Embryonic facial prominence (tissue), 1 donor: Measurements from ENCODE around the gene KLHL17.

Experiments used
- DNase-seq: peaks from one replicate; pipeline ENCODE4 v3.0.0-alpha.2; 2016; ENCODE audit errors: extremely low spot score

Gene KLHL17

DNA sequence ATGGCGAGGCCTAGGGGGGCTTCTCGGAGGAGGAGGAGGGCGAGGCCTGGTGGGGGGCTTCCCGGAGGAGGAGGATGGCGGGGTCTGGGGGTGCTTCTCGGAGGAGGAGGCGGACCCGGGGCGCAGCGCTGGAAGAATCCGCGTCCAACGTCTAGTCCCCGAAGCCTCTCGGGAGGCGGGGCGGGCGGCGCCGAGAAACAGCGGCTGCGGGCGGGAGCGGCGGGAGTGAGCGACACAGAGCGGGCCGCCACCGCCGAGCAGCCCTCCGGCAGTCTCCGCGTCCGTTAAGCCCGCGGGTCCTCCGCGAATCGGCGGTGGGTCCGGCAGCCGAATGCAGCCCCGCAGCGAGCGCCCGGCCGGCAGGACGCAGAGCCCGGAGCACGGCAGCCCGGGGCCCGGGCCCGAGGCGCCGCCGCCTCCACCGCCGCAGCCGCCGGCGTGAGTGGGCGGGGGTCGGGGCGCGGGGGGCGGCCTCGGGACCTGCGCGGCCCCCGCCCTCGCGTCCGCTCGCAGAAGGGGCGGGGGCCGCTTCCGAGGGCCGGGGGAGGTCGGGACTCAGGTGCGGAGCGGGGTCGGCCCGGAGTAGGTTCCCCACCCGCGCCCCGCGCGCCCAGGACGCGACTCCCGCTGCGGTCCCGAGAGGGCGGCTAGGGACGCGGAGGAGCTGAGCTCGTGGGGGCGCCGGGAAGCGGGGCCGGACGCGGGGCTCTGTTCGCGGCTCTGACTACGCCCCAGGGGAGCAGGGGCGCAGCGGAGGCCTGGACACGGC is at the start of gene KLHL17:
TSS of gene KLHL17 (plus strand) at position 222 of the 769 bp plus-strand sequence. CDS start at position 332, 110 bp downstream.
- DNase-seq: no peak

DNA sequence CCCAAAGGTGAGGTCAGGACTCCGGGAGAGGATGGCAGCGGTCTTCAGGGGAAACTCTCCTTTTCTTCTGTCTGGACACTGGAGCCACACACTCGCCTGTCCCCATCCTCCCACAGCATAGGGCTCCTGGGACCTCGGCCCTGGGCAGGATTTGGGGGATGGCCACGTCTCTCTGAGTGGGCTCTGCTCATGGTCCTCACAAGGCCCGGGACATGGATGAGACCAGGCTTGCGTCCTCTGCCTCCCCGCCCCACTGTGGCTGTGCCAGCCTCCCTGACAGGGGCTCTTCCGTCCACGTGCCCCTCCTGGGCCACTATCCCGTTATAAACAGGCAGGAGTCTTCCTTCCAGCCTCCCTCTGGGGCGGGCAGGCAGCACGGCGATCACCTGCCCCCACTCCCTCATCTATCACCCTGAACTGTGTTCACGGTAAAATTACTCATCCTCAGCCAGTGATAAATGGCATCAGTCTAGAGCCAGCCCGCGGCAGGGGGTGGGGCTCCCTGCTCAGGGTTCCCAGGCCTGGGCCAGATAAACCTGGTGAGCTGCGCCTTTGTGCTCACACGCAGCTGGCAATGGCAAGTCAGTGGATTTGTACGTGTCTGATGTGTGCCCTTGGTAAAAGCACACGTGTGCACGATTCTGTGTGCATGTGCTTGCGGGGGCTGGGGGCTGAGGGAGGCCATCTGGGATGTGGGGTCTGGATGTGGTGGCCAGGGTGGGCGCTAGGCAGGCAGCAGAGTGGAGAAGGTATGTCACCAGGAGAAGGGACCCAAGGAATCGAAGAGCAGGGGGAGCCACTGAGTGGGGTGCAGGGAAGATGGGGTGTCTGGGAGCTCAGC is 49.3 kb upstream of the KLHL17 start:
- DNase-seq: no peak

DNA sequence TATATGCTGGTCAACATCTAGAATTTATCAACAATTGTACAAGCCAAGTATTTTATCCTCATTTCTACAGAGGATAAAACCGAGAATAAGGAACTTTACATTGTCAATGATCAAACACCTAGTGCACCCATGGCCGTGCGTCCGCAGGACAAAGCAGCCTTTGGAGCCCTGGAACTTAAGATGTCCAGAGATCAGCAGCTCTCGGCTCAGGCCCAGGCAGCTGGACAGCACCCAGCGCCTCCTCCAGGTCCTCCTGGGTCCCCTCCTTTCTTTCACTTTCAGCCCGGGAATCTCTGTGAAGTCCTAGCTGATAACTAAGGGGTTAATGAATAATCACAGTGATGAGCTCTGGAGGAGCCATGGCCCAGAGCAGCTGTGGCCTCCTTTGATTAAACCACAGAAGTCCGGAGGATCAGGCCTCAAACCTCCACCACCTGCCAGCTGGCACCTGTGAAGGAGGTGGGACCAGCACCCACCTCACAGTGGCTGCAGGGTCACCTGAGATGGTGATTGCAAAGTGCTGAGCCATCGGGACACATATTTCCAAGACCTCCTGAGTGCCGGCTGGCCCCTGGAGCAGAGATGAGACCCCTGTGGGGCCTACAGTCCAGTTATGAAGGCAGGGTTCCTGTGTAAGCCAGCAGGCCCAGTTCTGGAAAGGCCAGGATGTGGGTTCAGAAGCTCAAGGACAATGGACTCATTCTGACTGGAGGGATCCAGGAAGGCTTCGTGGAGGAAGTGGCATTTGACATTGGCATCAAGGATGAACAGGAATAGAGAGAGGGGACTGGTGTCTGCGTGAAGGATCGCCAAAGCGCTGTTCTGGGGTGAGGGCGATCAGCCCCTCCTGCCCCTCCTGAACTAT is 48.3 kb upstream of the KLHL17 start:
- DNase-seq: no peak

DNA sequence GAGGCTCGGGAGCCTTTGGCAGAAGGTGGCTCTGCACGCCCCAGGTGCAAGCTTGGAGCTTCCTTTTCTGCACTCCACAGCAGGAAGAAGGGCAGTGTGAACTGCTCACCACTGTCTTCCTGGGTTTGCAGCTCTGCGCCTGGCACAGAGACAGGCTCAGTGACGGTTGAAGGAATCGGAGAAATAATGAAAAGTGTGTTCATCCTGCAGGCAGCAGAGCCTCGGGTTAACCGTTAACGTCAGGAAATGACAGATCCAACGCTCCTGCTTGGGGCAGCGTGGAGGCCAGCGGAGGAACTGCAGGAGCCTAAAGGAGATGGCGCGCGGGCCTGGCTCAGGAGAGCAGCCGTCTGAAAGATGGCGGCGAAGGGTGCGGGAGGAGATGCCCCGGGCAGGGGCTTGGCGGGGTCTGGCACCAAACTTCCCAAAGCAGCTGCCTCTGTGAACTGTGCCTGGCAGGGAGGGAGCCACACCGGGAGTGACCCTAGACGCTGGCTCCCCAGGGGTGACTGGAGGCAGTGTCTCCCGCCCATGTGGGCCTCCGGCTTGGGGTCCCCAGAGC is 47.6 kb upstream of the KLHL17 start:
- DNase-seq: no peak

DNA sequence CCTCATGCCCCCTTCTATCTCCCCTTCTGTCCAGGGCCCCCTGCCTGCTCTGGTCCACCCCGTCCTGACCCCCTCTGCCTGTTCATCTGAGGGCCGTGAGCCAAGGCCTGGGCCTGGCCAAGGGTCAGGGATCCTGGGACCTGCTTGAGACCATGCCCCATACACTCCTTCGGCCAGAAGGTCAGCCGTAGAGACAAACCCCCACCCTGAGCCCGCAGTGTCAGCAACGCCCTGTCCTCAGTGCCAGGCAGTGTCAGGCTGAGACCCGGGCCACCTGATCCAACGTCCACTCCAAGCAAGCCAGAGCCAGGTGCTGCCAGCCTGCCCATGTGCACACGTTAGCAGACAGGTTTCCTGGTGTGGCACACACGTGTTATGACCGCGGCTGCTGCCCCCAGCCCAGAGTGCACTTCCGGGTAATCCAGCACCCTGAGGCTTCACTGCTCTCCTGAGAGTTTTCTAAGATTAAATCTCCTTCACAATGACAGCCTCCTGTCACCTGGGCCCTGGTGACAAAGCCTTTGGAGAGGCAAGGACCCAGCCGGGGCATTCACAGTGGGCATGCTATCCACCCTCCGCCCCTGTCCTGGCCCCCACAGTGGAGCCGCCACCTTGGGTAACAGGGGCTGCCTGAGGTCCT is 46.8 kb upstream of the KLHL17 start:
- no peak for DNase-seq

DNA sequence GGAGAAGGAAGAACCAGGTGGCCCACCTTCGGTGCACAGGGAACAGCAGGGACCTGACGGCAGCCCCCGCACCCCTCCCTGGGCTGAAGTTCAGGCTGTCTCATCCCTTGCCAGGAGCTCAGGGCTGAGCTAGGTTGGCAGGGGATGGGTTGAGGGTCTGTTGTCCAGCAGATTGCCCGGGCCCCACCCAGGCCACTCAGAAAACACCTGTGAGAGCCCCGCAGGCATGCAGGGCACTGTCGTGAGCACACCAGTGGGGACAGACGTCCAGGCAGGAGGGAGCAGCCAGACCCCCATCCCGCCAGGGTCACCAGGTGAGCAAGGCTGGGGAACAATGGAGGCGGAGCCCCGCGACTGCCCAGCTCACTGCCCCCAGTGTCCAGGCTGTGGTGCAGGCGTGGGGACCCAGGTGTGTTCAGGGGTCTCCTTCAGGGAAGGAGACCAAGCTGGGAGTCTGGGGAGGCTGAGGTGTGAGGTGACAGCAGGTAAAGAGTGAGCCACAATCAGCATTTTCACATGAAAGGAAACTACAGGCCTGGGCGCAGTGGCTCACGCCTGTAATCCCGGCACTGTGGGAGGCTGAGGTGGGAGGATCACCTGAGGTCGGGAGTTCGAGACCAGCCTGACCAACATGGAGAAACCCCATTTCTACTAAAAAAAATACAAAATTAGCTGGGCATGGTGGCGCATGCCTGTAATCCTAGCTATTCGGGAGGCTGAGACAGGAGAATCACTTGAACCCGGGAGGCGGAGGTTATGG is 46.1 kb upstream of the KLHL17 start:
- no peak for DNase-seq

DNA sequence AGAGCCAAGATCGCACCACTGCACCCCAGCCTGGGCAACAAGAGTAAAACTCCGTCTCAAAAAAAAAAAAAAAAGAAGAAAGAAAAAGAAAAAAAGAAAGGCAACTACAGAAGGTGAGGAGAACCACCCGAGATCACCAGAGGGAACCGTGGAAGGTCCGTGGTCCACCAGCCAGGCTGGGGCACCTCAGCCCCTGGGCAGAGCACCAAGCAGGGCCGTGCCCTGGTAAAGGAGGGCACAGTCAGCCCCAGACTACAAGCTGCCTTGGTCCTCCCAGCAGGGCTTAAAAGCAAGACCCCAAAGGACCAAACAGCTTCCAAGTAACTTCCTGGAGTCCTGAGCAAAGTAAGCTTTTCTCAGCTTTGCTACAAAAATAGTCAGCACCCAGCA is 45.5 kb upstream of the KLHL17 start:
- no peak for DNase-seq

DNA sequence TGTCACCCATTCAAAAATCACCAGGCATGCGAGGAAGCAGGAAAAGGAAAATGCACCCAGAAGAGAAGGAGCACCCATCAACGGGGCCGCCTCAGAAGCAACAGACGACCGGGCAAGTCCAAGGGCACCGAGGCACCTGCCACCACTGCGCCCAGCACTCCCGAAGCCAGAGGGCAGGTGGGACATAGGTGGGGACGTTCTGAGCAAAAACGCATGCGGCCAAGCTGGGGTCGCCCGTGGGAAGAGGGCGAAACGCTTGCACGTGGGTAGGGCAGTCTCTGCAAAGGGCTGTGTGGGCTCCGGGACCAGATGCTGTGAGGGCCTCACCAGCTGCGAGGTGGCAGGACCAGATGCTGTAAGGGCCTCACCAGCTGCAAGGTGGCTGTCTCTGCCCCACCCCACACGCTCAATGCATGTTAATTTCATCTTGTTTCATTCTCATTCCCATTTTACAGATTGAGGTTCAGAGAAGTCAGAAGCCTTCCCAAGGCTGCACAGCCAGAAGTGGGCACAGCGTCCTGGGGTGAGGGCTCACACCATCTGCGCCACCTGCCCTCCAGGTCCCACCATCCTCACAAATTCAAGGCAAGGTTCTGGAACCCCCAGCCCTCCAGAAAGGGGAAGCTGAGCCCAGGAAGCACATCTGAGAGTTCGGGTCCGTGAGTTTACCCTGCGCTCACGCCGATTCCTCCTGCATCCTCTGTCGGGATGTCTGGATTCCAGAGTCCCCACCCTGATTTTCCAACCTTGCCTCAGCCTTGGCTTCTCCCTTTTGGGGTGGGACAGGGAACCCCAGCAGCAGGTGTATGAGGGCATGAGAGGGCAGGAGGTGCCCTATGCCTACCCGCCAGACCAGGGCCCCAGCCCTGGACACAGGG is 44.9 kb upstream of the KLHL17 start:
- DNase-seq: no peak

DNA sequence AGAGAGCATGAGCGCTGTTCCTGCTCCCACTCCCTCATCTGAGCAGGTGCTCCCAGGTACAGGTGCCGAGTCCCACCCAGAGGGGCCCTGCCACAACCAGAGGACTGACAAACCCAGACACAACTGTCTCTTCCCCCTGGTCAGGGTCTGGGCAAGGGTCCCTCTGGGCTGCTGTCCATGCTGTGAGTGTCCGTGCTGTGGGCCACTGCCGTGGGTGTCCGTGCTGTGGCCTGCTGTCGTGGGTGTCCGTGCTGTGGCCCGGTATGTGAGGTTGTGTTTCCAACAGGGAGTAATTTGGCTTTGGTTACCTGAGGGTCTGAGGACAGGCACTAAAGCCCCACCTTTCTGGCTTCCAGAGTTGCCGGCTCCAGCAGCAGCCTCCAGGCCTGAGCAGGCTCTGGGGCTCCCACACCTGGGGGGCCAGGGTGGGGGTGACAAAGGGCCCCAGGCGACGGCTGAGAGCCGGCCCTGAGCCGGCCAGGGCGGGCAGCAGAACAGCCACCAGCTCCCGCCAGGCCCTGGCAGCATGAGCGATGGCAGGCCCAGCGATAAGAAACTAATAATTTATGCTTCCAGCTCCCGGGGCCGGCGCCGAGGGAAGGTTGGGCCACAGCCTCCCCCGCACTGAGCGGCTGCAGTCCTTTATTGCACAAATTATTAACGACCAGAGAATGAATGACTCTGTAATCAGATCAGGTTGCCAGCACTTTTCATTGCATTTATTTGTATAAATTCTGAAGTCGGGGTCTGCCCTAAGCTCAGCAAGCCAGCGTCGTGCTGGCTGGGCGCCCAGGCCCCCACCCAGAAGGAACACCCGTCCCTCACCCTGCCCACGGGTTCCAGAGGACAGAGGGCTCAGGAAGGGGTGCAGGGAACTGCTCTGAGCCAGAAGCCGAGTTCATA is 44.0 kb upstream of the KLHL17 start:
- DNase-seq: no peak

DNA sequence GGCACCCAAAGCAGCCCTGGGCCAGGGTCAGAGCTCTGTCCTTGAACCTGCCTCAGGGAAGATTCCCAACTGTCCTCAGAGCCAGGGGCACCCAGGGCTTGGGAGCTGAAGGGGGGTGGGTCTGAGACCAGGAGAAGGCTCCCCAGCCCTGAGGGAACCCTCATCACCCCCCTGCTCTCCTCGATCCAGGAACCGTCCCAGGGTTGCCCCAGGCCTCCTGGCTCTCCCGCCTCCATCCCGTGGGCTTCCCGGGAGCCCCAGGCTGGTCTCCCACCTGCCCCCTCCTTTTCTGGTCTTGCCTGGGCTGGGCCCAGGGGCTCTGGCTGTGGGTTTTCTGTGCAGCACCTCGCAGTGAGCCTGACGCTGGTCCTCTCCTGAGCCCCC is 43.3 kb upstream of the KLHL17 start:
- DNase-seq: no peak

DNA sequence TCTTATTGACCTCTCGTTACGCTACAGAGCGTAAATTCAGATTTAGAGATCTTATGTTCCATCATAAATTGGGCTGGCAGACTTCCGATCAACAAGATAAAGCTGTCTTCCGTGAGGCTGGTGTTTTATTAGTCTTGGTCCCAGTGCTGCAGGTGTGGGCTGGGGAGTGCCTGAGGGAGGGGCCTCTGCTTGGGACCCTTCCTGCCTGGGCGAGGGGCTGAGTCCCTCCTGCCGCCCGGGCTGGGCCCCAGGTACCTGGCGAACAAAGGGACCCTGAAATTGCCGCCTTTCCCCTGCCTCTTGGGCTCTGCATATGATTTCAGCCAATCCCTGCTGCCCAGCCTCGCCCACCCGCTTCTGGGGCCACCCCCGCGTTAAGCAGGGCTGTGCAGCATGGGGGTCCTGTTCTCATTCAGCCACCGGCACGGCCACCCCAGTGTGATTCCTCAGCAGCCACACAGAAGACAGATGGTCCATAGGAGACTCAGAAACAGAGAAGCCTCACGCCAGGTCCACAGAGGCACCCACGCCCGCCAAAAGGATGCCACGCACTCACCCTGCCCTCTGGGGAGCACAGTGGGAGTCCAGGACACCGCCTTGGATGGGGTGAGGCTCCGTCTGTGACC is 42.8 kb upstream of the KLHL17 start:
- DNase-seq: no peak

DNA sequence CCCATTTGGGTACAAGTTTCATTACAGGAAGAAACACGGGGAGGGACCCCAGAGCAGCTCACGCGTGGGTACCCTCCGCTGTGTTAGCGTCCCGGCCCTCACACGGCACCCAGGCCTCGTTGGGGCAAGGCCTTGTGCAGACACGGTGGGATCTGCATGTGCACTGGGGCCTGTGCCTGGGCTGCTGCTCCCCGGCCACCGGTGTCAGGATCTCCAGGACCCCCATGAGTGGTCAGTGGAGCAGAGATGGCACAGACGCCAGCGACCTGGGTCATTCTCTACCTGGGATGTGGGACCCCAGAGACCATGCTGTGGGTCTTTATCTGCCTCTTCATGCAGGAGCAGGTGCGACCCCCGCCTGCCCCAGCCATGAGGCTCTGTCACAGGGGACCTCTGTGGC is 42.0 kb upstream of the KLHL17 start:
- DNase-seq: no peak

DNA sequence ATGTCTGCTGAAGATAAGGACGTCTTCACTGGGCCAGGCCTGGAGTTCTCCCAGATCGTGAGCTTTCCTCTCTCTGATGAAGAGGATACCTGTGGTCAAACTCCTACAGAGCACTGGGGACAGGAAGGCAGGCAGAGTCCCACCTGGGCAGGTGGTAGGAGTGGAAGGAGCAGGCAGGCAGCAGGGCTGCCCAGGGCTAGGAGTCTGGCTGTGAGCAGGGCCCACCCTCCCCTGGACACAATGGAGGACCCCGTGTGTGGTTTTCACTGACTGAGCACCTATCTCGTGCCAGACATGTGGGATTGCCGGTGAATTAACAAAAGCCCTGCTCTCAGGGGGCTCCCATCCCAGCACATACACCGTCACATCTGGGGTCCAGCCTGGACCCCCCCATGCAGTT is 41.5 kb upstream of the KLHL17 start:
- no peak for DNase-seq

DNA sequence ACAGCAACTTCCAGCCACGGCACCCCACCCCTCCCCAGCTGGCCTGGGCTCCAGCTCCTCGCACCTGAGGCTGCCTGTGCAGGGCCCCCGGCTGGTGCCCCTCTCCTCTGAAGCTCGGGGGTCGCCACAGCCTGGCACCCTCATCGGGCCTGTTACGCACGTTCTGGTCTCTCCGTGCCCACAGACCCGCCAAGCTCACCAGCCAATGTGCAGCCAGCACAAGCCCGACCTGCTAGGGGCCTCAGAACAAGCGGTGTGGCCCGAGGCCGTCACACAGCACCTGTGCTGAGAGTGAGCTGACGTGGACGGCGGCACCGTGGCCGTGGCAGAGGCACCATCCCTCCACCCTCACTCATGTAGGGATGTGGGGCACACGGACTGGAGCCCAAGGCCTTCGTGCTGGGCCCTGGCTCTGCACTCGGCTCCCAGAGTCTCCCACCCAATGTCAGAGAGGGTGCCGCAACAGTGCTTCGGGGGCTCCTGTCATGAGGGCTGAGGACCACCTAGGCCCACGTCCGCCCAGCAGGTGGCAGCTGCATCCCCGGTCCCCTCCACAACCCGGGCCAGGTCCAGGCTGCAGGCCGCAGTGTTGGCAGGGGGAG is 41.0 kb upstream of the KLHL17 start:
- no peak for DNase-seq

DNA sequence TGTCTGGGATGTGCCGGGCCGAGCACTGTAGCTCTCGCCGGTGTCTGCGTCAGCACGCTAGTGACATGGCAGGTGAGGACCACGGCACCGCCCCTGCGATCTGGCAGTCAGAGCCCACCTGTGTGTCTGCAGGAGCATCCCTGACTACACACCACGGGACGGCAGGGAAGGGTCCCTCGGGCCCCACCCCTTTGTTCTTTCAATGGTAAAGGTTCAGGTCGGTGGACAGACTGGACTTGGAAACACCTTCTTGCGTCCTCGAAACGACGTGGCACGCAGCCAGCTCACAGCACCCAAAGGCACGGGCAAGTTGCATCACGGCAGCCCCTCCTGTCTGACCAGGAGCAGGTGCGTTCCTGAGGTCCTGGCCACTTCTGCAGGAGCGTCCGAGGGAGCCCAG is 40.4 kb upstream of the KLHL17 start:
- no peak for DNase-seq

DNA sequence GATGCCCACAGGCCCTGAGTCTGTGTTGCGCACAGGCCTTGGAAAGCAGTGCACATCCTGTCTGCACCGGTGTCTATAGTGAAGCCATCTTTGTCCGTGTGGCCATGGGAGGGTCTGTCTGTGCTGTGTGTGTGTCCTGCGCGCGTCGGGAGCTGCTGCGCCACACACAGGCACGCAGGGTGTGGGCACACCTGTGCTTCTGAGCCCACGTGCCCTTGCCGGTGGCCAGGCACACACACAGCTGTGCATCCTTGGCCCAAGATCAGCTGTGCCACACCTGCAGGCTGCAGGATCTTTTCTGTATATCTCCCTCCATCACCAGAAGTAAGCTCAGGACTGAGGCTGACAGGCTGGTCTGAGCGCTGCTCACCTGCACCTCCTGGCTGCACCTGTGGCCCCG is 39.9 kb upstream of the KLHL17 start:
- no peak for DNase-seq

DNA sequence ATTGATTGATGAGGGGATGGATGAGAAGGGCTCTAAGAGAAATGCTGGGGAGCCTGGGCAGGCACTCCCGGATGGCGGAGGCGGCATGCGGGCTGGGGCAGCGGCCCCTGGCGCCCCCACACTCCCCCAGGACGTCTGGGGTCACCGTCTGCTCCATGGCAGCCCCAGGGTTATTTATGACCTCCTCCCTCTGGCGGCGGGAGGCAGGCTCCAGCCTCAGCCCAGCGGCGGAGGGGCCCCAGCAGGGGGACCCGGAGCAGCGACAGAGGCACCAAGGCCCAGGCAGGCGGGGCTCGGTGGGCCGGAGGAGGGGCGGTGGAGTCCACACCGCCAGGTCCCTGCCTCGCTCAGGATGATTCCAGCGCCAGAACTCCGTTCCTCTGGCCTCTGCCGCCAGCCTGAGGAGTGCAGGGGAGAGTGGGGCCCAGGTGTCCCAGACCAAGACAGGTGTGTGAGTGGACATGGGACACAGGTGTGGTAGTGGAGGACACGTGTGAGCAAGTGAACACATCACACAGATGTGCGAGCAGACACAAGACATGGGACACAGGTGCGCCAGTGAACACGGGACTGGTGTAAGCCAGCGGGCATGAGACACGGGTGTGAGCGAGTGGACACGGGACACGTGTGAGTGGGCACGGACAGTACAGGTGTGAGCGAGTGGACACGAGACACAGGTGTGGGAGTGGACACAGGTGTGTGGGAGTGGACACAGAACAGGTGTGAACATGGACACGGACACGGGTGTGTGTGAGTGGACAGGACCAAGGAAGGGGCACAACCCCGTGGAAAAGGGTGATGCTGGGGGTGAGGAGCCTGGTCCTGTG is 39.2 kb upstream of the KLHL17 start:
- no peak for DNase-seq
